Fibroblast of skin of right biceps (primary cell): ENCODE measurements around the gene CERS6.

Experiments
- DNase-seq: peaks from one replicate; pipeline ENCODE4 v3.0.0-alpha.2; 2013

CERS6 gene

DNA sequence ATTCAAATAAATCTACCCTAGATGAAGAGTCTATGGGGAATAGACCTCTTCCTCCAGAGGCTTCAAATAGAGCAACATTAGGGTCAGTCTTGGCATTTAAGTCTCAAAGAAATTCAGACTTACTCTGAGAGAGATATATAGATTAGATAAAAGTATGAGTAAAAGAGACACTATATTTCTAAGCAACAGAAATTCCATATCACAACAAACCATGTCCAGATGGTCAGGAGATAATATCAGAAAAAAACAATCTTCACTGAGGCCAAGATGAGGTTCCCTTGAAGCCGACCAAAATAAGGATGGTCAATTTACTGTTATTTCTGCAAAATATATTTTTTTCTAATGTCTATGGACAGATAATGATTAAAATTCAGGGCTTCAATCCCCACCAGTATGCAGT, 257.3 kb downstream of the CERS6 start:
- no peak for DNase-seq

DNA sequence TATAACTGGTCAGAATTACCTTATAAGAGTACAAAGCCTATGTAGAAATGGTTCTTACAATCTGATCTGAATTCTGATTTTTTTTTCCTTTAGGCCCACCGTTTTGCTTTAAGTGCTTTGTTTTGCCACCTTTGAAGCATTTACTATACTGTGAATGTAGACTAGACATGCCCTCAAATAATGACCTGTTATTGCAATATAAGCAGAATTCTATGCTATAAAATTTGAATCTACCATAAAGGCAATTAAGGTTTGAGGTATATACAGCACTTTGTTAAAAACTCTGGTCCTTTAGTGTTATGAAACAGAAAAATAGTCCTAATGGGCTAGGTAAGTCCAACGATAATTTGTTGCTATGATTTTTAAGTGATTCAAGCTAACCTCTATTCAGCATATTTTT, 259.8 kb downstream of the CERS6 start:
- no peak for DNase-seq

DNA sequence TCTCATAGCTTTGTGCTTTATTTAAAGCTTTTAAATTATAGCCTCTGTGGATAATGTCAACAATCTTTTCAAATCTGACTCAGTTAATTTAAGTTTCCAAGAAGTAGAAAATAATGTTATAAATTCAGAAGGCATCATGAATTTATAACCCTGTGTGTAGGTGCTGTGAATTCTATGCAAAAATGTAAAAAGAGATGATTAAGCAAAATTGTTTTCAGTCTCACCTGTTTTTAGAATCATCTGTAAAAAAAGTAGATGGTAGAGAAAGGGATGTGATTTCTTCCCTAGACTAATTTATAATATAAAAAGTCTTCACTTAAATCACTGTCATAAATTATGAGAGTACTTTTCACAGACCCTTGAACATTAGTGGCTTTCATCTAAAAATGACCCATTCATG, 260.8 kb downstream of the CERS6 start:
- DNase-seq: no peak

DNA sequence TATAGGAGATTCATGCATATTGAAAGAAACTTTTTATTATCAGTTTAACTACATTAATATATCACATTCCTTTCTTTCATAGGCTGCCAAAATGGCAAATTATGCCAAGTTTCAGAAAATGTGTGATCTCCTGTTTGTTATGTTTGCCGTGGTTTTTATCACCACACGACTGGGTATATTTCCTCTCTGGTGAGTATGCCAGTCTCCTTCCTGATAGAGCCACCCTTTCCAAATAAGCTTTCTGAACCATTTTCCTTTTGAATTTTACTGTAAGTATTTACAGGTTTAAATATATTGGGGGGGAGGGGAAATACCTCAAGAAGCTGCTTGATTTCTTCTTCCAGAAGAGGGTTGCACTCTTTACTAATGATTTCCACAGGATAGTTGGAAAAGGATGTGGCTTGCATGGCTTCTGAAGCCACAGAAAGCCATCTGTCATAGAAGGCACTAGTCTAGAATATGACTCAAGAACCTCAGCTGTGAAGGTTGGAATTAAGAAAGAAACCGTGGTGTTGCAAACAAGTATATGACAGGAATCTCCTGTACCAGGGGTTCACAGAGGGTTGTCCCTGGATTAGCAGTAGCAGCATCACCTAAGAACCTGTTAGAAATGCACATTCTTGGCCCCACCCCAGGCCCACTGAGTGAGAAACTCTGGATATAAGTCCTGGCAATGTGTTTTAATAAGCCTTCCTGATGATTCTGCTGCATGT, 261.9 kb downstream of the CERS6 start:
- no peak for DNase-seq

DNA sequence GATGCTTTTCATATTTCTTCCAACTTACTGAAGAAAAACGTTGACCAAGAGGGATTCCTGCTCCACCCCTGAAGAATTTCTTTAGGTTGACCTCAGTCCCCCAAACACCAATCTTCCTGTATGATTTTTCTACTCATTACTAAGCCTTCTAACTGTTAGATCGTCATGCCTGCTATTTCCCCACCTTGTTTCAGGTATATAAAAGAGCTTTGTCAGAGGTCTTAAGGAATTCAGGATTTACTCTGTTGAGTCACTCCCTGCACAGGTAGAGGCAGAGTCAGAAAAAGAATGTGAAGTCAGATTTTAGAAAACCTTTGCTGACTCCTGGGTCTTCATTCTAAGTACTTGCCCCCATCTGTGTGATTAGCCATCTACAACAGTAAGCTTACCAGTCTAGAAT, 262.6 kb downstream of the CERS6 start:
- no peak for DNase-seq

DNA sequence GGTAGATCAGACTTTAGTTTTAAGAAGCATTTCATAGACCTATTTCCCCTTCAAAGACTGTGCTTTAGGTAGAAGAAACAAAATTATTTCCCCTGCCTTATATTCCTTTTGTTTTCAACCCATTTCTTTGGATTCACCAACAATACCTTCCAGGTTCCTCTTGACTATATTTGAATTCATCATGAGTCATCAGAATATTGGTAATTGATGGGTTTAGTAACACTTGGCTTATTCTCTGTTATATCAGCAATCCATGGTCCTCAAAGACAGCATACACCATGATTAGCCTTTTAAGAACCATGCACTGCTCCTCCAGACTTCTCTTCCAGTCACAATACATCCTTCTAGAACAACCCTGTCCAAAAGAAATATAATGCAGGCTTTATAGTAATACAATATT, 263.4 kb downstream of the CERS6 start:
- no peak for DNase-seq

DNA sequence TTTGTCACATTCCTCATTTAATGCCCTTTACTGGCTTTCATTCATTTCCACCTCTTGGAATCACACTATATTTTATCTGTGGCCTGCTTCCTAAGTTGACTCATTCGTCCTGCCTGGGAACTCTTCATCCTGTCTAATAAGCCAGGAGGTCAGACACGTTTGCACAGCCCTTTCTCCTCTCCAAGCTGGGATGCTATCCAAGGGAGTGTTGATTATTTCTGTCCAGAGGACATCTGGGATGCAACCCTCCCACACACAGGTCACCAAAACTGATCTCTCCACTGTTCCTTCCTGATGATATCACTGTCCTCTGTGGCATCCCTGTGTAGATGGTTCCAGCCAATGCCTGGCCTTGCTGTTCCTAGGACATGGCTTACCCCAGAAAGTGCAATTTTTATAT, 266.5 kb downstream of the CERS6 start:
- DNase-seq: peak; percentile 26

DNA sequence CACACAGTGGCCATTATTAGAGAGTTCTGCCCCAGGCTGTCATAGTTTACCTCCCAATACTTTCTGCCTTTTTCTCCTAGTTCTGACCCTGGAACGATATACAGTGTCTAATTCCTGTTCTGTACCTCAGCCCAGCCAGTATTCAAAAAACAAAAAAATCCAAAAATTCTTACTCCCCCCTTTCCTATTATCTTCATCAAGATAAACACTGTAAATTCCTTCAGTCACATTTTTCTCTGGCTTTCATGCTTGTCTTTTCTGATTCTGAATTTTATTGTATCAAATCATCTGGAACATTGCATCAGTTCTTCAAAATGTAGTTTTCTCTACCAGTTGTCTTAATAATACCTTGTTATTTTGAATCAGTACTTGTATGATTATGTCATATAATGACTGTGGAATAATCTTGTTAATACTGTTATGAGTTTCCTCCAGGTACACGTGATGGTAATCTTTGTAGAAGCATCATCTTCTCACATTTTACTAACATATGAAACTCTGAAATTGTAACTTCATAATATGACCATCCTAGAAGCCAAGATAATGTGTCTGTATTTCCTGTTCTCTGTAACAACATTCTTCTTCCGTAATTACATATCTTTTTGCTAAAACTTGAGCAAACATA, 267.3 kb downstream of the CERS6 start:
- no peak for DNase-seq

DNA sequence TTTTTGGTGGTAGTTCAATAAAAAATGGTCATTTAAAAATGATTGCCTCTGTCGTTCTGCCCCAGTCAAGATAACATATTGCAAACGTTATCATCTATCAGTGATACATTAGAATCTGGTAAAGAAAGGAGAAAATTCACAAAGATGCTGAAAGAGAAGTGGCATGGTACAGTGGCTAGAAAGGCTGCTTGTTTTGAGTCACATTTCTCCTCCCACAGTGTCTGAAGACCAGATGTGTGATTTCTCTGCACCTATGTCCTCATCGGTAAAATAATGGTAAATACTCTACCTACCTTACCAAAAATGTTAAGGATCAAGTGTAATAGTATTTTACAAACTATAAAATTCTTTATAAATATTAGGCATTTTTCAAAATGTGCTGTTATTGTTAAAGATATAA, 270.3 kb downstream of the CERS6 start:
- no peak for DNase-seq

DNA sequence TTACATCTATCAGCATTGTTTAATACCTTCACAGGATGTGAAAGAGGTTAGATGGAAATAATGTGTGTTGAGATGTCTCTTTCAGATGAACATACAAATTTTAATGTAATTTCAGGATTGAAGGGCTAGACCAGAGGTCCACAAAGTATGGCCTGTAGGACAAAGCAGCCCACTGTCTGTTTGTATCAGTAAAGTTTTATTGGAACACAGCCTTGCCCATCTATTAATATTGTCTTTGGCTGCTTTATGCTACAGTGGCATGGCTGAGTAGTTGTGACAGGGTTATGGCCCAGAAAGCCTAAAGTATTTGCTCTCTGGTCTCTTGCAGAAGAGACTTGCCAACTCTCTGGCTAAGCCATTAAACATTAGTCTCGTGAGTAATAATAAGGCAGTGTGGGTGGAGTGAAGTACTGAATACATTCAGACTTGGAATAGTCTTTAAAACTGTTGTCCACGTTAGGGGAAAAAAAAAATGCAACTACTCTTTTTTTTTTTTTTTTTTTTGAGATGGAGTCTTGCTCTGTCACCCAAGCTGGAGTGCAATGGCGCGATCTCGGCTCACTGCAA, 271.9 kb downstream of the CERS6 start:
- DNase-seq: no peak

DNA sequence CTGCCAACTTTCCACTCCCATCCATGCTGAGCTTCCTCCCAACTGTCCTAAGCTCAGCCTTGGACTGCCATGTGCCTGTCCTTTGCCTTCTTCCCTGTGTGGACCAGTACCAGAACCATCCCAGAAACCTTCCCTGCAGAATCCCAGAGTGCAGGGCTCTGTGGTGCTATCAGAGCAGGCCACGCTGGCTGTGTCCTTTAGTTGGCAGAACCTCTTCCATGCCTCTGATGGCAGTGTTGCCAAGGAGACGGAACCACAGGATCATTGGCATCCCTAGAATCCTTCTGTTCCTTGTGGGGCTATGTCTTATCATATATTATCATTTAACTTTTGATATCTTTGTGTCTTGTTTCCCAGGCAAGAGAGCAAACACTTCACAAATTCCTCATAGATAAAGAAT, 273.4 kb downstream of the CERS6 start:
- no peak for DNase-seq

DNA sequence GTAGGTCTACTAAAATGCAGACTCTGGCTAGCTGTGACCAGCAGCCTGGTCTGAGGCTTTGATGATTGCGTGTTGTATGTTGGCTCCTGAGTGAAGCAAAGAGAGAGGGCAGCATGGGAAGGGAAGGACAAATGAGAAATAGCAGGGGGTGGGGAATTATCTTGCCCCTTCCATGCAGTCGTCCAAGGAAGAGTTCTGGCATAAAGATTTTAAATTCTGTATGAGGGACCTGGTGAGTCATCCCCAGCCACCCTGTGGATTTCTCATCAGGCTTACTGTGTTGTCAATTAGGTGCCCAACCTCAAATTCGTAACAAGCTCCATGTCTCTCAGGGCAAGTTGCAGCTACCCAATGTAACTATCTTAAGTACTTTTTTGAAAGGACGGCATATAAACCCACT, 274.3 kb downstream of the CERS6 start:
- peak; percentile 15 for DNase-seq

DNA sequence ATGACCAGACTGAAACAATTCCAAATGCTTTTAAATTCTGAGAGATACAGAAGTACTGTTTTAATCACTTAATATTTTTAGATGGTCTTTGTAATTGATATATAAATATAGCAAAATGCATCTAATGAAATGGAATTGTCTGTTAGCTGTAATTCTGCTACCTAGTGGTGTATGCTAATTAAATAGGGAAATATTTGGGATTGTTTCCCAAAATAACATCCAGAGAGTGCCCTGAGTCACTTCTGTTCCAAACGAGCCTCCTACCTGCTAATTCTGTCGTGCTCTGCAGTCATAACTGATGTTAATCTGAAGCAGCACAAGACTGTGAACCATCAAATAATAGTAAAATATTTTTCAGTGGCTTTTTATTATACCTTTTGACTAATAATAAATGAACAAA, 274.9 kb downstream of the CERS6 start:
- DNase-seq: no peak

DNA sequence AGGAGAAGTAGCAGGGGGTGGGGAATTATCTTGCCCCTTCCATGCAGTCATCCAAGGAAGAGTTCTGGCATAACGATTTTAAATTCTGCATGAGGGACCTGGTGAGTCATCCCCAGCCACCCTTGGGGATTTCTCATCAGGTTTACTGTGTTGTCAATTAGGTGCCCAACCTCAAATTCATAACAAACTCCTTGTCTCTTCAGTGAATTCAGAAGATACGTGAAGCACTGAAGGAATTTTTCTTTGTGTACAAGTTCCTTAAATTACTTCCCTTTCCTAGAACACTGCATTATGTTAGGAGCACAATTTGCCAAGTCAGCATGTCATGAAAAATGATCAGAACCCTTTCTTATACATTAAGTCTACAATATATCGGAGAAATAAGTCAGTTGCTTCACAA, 275.5 kb downstream of the CERS6 start:
- DNase-seq: peak; percentile 28

DNA sequence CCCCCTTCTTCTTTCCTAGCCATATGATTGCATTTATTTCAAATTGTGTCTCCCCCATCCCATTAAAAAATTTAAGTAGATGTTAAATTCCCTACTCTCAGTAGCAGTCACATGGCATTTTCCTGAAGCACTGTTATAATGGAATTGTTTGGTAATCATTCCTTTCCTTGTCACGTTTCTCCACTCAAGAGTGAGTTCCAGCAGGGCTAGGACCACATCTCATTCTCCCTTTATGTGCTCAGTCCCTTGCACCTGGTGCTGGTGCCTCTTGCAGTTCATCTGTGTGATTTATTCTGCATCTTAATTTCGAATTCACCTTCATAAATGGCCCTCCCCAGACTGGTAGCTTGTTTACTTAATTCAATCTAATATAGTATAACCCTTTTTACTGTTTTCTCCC, 276.0 kb downstream of the CERS6 start:
- DNase-seq: no peak

DNA sequence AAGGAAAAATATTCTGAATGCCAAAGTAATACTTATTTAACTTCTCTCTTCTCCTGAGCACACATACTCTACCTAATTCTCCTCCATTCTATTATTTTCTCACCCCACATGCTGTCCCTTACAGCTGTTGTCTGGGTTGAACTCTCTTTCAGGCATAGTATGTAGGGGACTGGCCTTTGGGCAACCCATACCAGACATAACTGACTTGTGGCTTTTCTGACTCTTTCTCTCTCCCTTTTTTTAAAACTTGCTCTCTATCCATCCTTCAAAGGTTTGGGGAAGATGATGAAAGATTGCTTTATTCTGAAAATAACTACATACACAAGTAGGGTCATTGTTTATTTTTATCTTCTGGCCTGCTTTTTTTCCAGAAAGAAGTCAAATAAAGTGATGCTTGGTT, 276.4 kb downstream of the CERS6 start:
- no peak for DNase-seq

DNA sequence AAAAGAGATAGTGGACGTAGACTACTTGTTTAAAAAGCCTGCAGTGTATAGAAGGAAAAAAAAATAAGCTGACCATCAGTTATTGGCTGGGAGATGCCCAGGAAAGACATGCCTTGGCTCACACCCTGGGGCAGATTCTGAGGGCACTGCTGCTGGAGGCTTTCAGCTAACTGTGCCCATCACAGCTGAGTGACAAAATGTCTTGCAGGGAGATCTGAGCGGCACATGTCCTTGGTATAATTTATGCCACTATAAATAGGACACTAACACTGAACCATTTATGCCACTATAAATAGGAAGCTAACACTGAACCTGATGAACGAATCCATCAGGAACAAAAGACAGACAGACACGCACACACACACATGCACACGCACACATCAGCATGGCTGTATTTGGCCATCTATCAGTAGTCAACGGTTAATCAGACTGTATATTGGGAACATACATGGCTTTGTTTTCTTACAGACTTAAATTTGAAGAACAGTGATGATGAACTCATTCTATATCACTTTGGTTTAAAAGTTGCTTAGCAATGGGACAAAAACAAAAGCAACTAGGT, 278.2 kb downstream of the CERS6 start:
- DNase-seq: no peak

DNA sequence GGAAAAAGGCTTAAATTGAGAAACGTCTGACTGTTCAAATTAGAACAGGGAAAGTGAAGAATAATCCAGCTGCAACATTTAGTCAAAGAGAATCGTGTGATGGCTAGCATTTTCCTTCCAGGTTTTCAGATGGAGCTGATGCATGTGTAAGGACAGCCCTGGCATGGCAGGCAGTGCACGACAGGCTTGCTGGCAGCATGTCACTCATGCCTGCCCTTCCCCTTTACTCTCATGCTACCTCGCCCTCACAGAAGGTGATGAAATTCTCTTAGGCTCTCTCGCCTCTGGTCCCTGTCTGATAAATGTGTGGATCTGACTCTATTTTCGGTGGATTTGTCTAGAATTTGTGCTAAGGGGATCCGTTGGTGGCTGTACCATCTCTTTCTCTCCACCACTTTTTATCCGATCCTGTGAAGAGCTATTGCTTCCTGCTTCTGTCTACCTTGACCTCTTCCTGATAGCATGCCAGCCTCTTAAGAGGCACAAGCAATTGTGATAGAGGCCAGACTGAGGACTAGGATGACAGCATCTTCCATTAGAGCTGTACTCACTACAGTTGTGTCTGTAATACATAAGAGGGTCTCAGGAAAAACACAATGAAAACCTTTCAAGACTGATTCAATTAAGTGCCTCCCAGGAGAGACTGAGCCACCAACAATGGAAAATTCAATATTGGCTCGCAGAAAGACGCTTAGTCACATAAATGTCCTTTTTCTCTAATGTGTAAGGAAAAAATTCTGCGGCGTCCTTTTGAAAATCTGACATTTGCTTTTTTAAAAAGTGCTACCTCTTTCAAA, 280.8 kb downstream of the CERS6 start:
- DNase-seq: no peak

DNA sequence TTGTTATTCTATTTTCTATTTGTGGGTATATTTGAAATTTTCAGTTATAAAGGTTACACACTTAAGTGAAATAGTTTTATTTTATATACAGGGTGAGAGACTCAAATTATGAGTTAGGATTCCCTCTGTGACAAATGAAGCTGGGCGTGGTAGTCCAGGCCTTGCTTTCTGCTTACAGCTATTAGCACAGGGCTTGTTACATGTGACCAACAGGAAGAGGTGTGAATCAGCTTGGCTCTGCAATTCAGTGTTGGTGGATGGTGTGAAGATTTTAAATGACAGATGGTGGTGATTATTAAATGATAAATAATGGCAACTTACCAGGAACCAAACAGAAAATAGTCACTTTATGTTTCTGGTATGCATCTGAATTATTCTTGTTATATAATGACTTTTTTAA, 282.0 kb downstream of the CERS6 start:
- peak; percentile 13 for DNase-seq

DNA sequence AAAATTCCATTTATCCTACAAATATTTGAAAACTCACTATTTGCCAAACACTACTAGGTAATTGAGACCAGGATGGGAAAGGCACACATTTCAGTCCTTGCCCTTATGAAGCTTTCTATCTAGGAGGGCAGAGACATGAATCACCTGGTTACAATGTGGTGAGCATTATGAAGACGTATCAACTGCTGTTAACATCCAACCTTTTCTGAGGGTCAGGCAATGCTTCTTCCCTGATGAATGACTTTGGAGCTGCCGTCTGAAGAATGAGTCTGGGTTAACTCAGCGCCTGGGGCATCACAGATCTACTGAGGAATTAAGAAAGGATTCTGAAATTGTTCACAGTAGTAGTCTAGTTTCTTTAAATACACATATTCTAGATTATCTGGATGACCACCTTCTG, 284.3 kb downstream of the CERS6 start:
- DNase-seq: peak; percentile 44

DNA sequence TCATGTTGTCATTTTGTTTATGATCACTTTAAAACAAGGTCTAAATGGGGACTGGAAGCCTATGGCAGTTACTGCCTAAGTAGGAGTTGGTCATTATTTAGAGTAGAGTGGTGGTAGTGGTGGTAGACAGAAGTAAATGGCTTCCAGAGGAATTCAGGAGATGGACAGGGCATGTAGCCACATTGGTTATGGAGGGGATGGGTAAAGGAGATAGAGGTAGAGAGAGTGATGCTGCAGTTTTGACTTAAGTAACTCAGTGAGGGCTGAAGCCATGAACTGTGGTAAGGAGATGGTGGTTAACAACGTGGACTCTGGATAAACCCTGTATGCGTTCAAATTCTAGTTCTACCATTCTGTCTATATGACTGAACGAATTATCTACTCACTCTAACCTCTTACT, 284.7 kb downstream of the CERS6 start:
- no peak for DNase-seq

DNA sequence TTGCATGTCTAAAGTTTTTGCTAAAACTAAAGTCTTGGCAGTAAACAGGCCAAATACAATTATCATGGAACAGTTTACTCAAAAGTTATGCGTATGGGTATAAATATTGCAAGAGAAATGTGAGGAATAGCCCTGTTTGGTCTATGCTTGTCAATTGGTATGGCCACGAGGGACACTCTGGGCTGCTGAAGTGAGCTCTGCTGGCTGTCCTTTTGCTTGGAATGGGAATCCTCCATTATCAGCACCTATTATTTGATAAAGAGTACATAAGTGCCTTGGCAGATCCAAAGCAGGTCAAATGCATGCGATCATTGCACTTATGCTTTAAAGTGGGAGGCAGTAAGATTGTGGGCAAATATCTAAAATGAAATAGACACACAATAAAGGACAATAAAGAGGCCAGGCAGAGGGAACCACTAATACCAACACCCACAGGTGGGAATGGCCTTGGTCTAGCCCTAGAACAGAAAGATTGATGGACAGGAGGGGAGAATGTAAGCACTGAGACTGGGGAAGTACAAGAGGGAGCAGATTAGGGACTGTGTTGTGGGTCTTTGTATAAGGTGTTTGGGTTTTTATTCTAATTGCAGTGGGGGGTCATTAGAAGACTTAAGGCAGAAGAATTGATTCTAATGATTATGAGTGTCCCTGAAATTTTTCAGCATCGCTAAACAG, 286.3 kb downstream of the CERS6 start:
- no peak for DNase-seq

DNA sequence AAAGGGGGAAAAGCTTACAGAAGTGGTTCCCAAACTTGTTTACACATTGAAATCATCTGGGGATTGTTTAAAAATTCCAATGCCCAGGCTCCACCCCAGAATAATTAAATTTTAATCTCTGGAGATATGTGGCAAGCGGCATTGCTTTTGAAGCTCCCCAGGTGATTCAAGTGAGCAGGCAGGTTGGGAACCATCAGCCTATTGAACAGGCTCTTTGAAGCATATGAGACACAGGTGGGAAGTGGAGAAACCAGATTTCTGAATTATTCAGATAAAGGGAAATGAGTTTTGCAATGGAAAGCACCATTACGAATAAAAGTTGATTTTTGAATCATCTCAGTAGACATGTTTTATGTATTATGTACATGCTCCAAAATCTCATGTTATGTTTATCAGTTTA, 288.8 kb downstream of the CERS6 start:
- DNase-seq: no peak
